ENCODE measurements around the gene ABLIM2. TPM values are rescaled to one million over a fixed set of nuclear protein-coding genes. Genes with fewer than 3 reads are reported as not detected.

The ABLIM2 gene
- total and polyA plus RNA-seq, 10 of the 15 experiments (the other 5 are each of a cell fraction or from before 2014, with no cell fraction given): 0.03 to 0.15 (median 0.05) TPM; not detected in 7

GRCh38 chr4:8081621-8082516, 76.7 kb downstream of the ABLIM2 start:
- no peaks in the 10 kb centered on the region; a peak in 2 of 4 replicates for H3K27me3 ChIP-seq (replicated peaks in 1 of 2; ENCODE audit: control insufficient read depth in 2 of 2, insufficient read depth in 2 of 2, low read length in 1 of 2)
- H3K4me3 ChIP-seq: no peak overlapping the region
- intact Hi-C loops (cut with micrococcal nuclease; ENCODE audit: unreplicated experiment) (no loop called here), in situ Hi-C loops (cut with MboI) (no loop called here)
- ChIA-PET POLR2A (no interaction called here), CTCF (no interaction called here), RAD21 (ENCODE audit: unreplicated experiment) (no interaction called here), SMC1A (ENCODE audit: uncharacterized antibody, unreplicated experiment) (no interaction called here)
- WGBS (ENCODE audit: insufficient coverage, insufficient replicate concordance, low lambda C conversion rate, missing lambda C conversion rate): 41% methylated on average over 29 of the region's 29 CpGs
- H3K36me3 ChIP-seq (ENCODE audit: control insufficient read depth in 2 of 2, insufficient read depth in 2 of 2, low read length in 1 of 2): no peaks in the 10 kb centered on the region
- no peaks in the 10 kb centered on the region for H3K9me3 ChIP-seq (replicated peaks; ENCODE audit: control insufficient read depth, insufficient read depth, low read length)
- H3K9ac ChIP-seq (ENCODE audit: control insufficient read depth, insufficient read depth, low read length): no peak overlapping the region
- no peaks in the 10 kb centered on the region for H3K79me2 ChIP-seq (ENCODE audit: control insufficient read depth, insufficient read depth, low read length)
- H2AFZ ChIP-seq (ENCODE audit: control insufficient read depth, low read depth, low read length): no peak overlapping the region
- H3K4me2 ChIP-seq (ENCODE audit: control insufficient read depth, insufficient read depth): no peak overlapping the region
- DNase-seq (ENCODE audit: low read depth, low spot score): no peak
- BruUV-seq (replicated peaks): no TSS peak
- no peak for FAIRE-seq
- H3K4me1 ChIP-seq (ENCODE audit: control insufficient read depth, insufficient read depth, low read length): no peaks in the 10 kb centered on the region
- H4K20me1 ChIP-seq (ENCODE audit: control insufficient read depth, insufficient read depth): no peaks in the 10 kb centered on the region
- no peak for ATAC-seq
- no peak overlapping the region for H3K27ac ChIP-seq (ENCODE audit: control insufficient read depth, insufficient read depth)
- TF ChIP-seq MEF2A (IDR thresholded peaks at IDR 0.05; ENCODE audit: insufficient read depth, low read depth, low read length): no peak
- TF ChIP-seq SMAD1 (IDR thresholded peaks at IDR 0.05; ENCODE audit: low read depth, partially characterized antibody): no peak
- TF ChIP-seq MLLT1 (IDR thresholded peaks at IDR 0.05): no peak
- peak; percentile 54 for TF ChIP-seq PBX3 (IDR thresholded peaks at IDR 0.05; ENCODE audit: insufficient replicate concordance, low read depth, low read length)
- TF ChIP-seq USF1 (IDR thresholded peaks at IDR 0.05; ENCODE audit: borderline replicate concordance, extremely low read length, insufficient read depth, low read depth, low read length): no peak
- no peak for TF ChIP-seq EP300 (IDR thresholded peaks at IDR 0.05; ENCODE audit: borderline replicate concordance in 1 of 2, control insufficient read depth in 1 of 2, low read depth in 2 of 2, low read length in 2 of 2)
- peak; percentile 82 for TF ChIP-seq BCL3 (IDR thresholded peaks at IDR 0.05; ENCODE audit: borderline replicate concordance, insufficient read depth, low read depth, low read length, poor library complexity, severe bottlenecking)
- TF ChIP-seq TCF3 (IDR thresholded peaks at IDR 0.05; ENCODE audit: borderline replicate concordance, insufficient read depth, low read depth, low read length): no peak
- TF ChIP-seq ZNF274 (IDR thresholded peaks at IDR 0.05; ENCODE audit: insufficient read depth, insufficient read length): no peak
- no peak for TF ChIP-seq HDAC2 (IDR thresholded peaks at IDR 0.05)
- TF ChIP-seq NFXL1 (IDR thresholded peaks at IDR 0.05; ENCODE audit: borderline replicate concordance): no peak
- TF ChIP-seq, protein P1, sequence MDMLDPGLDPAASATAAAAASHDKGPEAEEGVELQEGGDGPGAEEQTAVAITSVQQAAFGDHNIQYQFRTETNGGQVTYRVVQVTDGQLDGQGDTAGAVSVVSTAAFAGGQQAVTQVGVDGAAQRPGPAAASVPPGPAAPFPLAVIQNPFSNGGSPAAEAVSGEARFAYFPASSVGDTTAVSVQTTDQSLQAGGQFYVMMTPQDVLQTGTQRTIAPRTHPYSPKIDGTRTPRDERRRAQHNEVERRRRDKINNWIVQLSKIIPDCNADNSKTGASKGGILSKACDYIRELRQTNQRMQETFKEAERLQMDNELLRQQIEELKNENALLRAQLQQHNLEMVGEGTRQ (IDR thresholded peaks at IDR 0.05; ENCODE audit: borderline replicate concordance, low read depth, low read length): no peak
- TF ChIP-seq ATF7 (IDR thresholded peaks at IDR 0.05; ENCODE audit: low read depth): no peak
- TF ChIP-seq RELB (IDR thresholded peaks at IDR 0.05; ENCODE audit: low read depth): no peak
